Stimulated activated CD8-positive, alpha-beta memory T cell treated with anti-CD3 and anti-CD28 coated beads, Interleukin-7, amount 100 ng/mL, for 4 hours (primary cell): ENCODE results near the gene CHST15.
"Not testable (repeated sequence)": the region's sequence is repeated elsewhere in the genome, so short reads cannot be mapped to it uniquely, and the experiment has no call there.

Experiments
- DNase-seq, 2 donors: peaks; one replicate each; pipeline ENCODE4 v3.0.0-alpha.2; 2020; ENCODE audit warnings: low read depth in 2 of 2

CHST15 gene

DNA sequence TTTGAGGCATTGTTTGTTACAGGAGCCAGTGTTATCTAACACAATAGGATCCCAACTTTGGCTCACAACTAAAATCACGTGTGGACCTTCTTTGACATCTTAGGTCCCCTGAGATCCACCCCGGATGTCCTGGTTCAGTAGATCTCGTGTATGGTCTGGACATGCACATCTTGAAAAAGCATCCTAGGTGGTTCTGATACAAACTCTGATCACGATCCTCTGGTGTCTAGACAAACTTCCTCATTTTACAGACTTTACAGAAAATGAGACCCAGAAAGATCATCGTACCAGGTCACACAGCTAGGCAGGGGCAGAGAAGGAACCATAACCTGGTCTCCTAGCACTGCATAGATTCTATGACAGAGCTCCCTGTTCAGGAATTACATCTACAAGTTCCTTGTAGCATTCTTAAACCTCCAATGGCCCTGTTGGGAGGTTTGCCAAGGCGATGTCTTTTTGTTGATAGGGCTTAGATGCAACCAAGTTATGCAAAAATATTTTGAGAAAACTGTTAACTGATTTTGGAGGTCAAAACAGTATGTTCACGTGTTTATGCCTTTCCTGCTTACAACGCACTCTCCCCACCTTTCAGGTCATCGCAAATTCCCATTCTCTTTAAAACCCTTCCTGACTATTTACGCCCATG is 30.8 kb upstream of the CHST15 start:
- no peak for DNase-seq

DNA sequence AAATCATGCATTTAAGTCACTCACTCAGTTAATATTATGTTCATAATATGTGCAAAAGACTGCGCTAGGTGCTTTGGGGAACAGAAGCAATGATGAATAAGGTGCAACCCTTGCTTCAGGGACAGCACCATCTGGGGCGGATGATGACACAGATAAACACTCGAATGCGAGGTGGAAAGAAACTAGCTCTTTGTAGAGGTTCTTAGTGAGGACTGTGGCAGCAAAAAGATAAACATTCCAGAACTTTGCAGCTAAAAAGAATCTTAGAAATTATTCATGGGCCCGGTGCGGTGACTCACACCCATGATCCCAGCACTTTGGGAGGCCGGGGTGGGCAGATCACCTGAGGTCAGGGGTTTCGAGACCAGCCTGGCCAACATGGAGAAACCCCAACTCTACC is 29.8 kb upstream of the CHST15 start:
- DNase-seq, result no peak

GRCh38 chr10:124122211-124122610 is 28.8 kb upstream of the CHST15 start:
- no peak for DNase-seq

DNA sequence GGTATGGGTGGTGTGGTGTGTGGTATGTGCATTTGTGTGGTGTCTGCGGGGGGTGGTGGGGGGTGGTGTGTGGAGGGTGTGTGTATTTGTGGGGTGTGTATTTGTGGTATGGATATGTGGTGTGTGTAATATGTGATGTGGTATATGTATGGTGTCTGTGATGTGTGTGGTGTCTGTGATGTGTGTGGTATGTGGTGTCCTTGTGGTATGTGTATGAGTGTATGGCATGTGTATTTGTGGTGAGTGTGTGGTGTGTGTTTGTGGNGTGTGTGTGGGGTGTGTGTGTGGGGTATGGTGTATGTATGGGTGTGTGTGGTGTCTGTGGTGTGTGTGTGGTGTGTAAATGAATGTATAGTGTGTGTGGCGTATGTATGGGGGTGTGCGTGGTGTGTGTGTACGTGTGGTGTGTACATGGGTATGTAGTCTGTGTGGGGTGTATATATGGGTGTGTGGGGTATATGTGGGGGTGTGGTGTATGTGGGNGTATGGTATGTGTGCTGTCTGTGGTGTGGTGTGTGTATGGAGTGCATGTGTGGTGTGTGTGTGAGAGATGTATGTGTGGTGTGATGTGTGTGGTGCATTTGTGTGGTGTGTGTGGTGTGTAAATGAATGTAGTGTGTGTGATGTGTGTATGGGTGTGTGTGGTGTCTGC is 27.1 kb upstream of the CHST15 start:
- no peak for DNase-seq

DNA sequence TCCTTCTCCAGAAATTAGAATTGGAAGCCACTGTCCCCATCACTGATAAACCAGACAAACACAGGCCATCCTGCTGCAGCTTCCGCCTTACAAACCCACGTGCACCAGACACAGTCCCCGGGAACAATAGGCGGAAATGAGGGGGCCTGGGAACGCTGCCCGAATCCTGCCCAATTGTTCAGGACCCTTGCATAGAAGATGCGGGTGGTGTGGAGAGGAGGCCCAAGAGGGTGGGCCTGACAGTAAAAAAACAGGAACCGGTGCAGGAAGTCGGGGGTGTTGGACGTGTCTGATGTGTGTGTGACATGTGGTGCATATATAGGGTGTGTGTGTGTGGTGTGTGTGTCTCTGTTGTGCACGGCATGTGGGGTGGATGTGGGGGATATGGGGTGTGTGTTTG is 26.5 kb upstream of the CHST15 start:
- no peak for DNase-seq

- DNase-seq, result no peak
These were observed 25.8 kb upstream of the CHST15 start for GRCh38 chr10:124119216-124119615.

DNA sequence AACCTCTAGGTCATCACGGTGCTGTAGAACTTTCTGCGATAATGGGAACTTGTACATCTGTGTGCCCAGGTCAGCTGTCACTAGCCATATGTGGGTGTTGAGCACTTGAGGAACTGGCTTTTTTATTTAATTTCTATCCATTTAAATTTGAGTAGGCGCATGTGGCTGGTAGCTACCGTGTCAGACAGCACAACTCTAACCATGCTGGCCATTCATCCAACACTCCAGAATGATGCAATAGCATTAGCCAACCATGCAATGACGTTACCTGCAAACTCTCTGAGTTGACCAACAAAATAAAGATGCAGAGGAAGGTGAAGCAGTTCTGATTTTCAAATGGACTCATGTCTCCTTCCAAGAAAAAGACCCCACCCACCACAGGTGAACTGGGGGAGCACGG is 24.4 kb upstream of the CHST15 start:
- no peak for DNase-seq

GRCh38 chr10:124117511-124117785 is 24.1 kb upstream of the CHST15 start:
- no peak for DNase-seq

- no peak for DNase-seq
These were observed 23.5 kb upstream of the CHST15 start for GRCh38 chr10:124116771-124117510.

DNA sequence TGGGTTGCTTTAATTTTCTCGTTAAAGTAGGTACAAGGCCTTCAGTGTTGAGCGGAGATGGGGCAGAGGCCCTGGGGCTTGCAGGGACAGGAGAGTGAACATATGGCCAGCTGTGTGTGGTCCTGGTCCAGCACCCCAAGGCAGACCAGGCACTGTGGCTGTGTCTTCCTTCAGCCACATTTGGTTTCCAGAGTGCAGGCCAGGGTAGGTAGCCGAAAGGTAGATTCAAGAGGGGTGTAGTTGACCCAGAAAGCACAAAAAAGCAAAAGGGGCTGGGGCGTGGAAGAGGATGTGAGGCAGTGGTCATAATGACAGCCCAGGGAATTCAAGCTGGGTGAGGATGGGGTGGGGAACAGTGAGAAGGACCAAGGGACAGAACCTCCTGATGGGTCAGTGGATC is 21.3 kb upstream of the CHST15 start:
- DNase-seq, result no peak

- no peak for DNase-seq
These were observed 19.6 kb upstream of the CHST15 start for GRCh38 chr10:124112891-124113580.

GRCh38 chr10:124110882-124111281 is 17.5 kb upstream of the CHST15 start:
- no peak for DNase-seq

GRCh38 chr10:124109261-124109660 is 15.9 kb upstream of the CHST15 start:
- DNase-seq, result no peak

DNA sequence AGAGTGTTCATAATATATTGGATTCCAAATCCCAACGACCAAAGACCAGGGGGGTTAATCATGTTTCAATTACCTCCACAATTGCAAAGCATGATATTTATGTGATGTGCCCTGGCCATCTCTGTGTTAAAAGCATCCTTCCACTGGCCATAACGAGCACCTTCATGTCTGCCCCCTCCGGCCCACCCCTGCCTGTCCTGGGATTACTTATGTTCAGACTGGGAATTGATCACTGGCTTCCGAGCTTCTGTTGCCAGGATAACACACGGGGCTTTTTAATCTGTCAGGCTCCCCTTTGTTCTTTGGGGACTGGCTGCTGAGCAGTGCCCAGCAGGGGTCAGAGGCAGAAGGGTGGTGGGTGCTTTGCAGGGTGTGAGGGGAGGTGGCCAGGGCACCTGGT is 13.7 kb upstream of the CHST15 start:
- no peak for DNase-seq

GRCh38 chr10:124106241-124106879 is 13.0 kb upstream of the CHST15 start:
- no peak for DNase-seq

- DNase-seq, result no peak
These were observed 12.2 kb upstream of the CHST15 start for GRCh38 chr10:124105594-124105993.

DNA sequence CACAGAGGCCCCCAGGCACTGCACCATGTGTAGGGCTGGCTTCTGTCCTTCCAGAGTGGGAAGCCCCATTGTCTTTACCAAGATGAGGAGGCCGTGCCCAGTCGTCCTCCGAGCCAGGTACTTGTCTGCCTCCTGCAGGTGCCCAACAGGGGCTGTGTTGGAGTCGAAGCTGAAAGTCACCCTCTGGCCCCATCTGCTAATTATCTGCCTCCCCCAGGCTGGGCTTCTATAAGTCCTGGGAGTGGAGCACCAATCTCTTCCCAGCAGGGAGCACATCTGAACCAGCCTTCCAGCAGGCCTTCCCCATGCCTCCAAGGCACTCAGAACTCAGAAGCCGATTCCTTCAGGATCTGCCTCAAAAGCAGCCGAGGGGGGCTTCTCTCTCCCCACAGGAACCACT is 11.6 kb upstream of the CHST15 start:
- no peak for DNase-seq

DNA sequence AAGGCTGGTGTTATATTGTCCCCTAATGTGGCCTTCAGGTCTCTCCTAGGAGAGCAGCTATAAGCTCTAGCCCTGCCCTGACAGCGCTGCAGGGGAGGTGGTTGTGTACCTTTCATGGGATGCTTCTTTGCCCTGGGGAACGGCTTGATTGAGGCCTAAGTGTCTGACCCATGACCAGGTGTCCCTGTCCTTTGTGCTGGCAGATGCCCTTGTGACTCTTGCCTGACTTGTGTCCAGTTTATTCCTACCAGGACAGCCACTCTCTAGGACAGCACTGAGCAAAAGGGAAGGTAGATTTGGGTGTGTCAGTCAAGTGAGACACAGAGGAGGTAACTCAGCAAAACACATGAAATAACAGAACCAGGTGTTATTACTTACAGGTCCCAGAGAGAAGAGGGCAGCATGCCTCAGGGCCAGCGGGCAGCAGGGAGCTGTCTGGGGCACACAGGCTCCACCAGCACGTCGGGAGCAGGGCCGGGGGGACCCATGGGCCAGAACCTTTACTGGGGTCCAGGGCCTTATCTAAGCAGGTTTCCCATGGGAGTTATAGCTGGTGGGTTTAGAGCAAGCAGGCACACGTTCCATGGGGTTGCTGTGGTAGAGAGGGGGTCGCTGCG is 10.7 kb upstream of the CHST15 start:
- no peak for DNase-seq

DNA sequence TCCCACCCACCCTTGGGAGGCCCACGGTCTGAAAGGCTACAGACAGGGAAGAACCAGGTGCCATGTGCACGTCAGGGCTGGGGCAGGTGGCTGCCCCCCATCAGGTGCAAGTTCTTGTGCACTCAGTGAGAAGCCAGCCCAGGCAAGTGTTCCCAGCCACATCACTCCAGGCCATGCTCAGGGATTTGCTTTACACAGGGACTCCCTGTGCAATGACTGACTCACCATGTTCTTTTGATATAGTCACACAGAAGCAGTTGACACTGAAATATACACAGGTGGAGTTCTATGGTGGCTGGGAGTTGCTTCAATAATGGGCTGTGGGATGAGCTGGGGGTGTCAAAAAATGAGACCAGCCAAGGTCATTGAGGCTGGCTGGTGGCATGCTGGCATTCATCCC is 8.0 kb upstream of the CHST15 start:
- DNase-seq, result no peak

DNA sequence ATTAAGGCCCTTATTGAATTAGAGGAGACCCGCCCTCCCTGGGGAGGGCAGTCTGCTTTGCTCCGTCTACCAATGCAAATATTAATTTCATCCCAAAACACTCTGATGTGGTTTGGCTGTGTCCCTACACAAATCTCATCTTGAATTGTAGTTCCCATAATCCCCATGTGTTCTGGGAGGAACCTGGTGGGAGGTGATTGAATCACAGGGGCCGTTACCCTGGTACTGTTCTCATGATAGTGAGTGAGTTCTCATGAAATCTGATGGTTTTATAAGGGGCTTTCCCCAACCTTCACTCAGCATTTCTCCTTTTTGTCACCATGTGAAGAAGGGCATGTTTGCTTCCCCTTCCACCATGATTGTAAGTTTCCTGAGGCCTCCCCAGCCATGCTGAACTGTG is 7.3 kb upstream of the CHST15 start:
- not testable (repeated sequence) for DNase-seq

GRCh38 chr10:124100124-124100523 is 6.7 kb upstream of the CHST15 start:
- DNase-seq, result no peak

DNA sequence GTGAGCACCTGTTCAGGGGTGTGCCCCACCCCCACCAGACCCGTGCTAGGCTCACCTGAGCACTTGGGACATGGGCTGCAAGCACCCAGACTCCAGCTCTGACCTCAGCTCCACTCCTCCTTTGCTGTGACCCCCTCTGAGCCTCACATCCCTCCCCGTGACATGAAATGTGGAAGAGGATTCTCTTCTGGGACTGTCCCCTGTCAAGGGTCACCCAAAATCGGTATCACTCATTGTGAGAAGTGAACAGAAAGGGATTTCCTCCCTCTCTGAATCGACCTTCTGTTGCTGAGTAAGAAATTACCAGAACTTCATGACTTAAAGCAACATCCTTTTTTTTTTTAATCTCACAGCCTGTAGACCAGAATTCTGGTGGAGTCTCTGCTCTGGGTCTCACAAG is 6.2 kb upstream of the CHST15 start:
- DNase-seq, result no peak
